Erythroblast (primary cell): ENCODE results near the gene SRGAP1.

Source experiments
- GATA1 ChIP-seq: IDR thresholded peaks from 2 replicates; pipeline ENCODE4 v1.6.1; 2011; ENCODE audit warnings: low read depth, mild to moderate bottlenecking, control low read depth, low read length, moderate library complexity
- POLR2A ChIP-seq: IDR thresholded peaks from 2 replicates; pipeline ENCODE4 v1.6.1; 2011; ENCODE audit warnings: mild to moderate bottlenecking, low read length

GRCh38 chr12:63822352-63822751 lies 22.1 kb upstream of the SRGAP1 start:
- TF ChIP-seq POLR2A, result no peak
- TF ChIP-seq GATA1, result no peak
